GM23338 (cell line): ENCODE measurements around the gene RCAN3. TPM values are rescaled to one million over a fixed set of nuclear protein-coding genes. Genes with fewer than 3 reads are reported as not detected.

ENCODE experiments used
- ATAC-seq: fragments of 200-7000 bp; cut with Tn5 transposase; 3 replicates; pipeline ENCODE4 v1.9.1; 2020
- DNase-seq: peaks from one replicate; pipeline ENCODE4 v3.0.0-alpha.2; 2015; ENCODE audit warnings: low spot score
- H2AFZ ChIP-seq: fragments of 200-600 bp; sonication (generic); 2 replicates; pipeline ENCODE4 v1.8.0; 2016; ENCODE audit warnings: antibody characterized with exemption, mild to moderate bottlenecking, moderate library complexity
- H3F3A ChIP-seq: fragments of 200-600 bp; sonication (generic); replicated peaks from 2 replicates; pipeline ENCODE4 v1.8.0; 2017; ENCODE audit warnings: antibody characterized with exemption, mixed run types, low read depth
- H3K27ac ChIP-seq: fragments of 200-600 bp; sonication (generic); 2 replicates; pipeline ENCODE4 v1.6.1; 2016; ENCODE audit warnings: low read depth
- H3K27me3 ChIP-seq: fragments of 200-600 bp; sonication (generic); 2 replicates; pipeline ENCODE4 v1.8.0; 2016; ENCODE audit warnings: mild to moderate bottlenecking, mixed run types, moderate library complexity; ENCODE audit not compliant: insufficient read depth
- H3K36me3 ChIP-seq: fragments of 200-600 bp; sonication (generic); 2 replicates; pipeline ENCODE4 v1.8.0; 2016; ENCODE audit warnings: mild to moderate bottlenecking; ENCODE audit not compliant: insufficient read depth
- H3K4me1 ChIP-seq: fragments of 200-600 bp; sonication (generic); 2 replicates; pipeline ENCODE4 v1.8.0; 2016; ENCODE audit warnings: mild to moderate bottlenecking, moderate library complexity; ENCODE audit not compliant: insufficient read depth
- H3K4me2 ChIP-seq: fragments of 200-600 bp; sonication (generic); 2 replicates; pipeline ENCODE4 v1.7.1; 2017; ENCODE audit warnings: mixed run types
- H3K4me3 ChIP-seq: fragments of 200-600 bp; sonication (generic); 2 replicates; pipeline ENCODE4 v1.6.1; 2016; ENCODE audit warnings: mixed run types
- H3K79me2 ChIP-seq: fragments of 200-600 bp; sonication (generic); replicated peaks from 2 replicates; pipeline ENCODE4 v1.8.0; 2017; ENCODE audit warnings: mild to moderate bottlenecking; ENCODE audit not compliant: insufficient read depth
- H3K9me2 ChIP-seq: fragments of 200-600 bp; sonication (generic); 2 replicates; pipeline ENCODE4 v1.8.0; 2017; ENCODE audit not compliant: insufficient read depth
- H4K20me1 ChIP-seq: fragments of 200-600 bp; sonication (generic); replicated peaks from 2 replicates; pipeline ENCODE4 v1.8.0; 2017; ENCODE audit warnings: mild to moderate bottlenecking; ENCODE audit not compliant: insufficient read depth
- H3K27ac Mint-ChIP-seq: 2 replicates; pipeline ENCODE4 v1.8.0; 2020; ENCODE audit warnings: inconsistent platforms, mild to moderate bottlenecking, moderate library complexity, mixed read lengths
- H3K27me3 Mint-ChIP-seq: 3 replicates; pipeline ENCODE4 v1.8.0; 2022; ENCODE audit warnings: low read depth, mild to moderate bottlenecking, moderate library complexity, mixed read lengths, inconsistent platforms; ENCODE audit not compliant: insufficient read depth, poor library complexity
- H3K36me3 Mint-ChIP-seq: 3 replicates; pipeline ENCODE4 v1.8.0; 2021; ENCODE audit warnings: low read depth, mild to moderate bottlenecking, inconsistent platforms, moderate library complexity, mixed read lengths
- H3K4me1 Mint-ChIP-seq: 3 replicates; pipeline ENCODE4 v1.8.0; 2020; ENCODE audit warnings: mild to moderate bottlenecking, inconsistent platforms, mixed read lengths
- H3K4me3 Mint-ChIP-seq: 3 replicates; pipeline ENCODE4 v1.8.0; 2021; ENCODE audit warnings: moderate library complexity, mild to moderate bottlenecking, inconsistent platforms, mixed read lengths
- H3K9me3 Mint-ChIP-seq: 3 replicates; pipeline ENCODE4 v1.8.0; 2020; ENCODE audit warnings: moderate library complexity, mild to moderate bottlenecking, inconsistent platforms, mixed read lengths
- EZH2 ChIP-seq: fragments of 200-600 bp; sonication (generic); IDR thresholded peaks from one replicate; pipeline ENCODE4 v1.8.0; 2017; ENCODE audit warnings: antibody characterized with exemption, mild to moderate bottlenecking, low read depth; ENCODE audit not compliant: unreplicated experiment
- EZH2phosphoT487 ChIP-seq: fragments of 200-600 bp; sonication (generic); IDR thresholded peaks from one replicate; pipeline ENCODE4 v1.8.1; 2018; ENCODE audit warnings: antibody characterized with exemption; ENCODE audit not compliant: unreplicated experiment
- JUNB ChIP-seq: IDR thresholded peaks from one replicate; pipeline ENCODE4 v1.6.1; 2016; ENCODE audit warnings: antibody characterized with exemption; ENCODE audit not compliant: unreplicated experiment
- ZNF114 ChIP-seq: fragments of 250-450 bp; sonication (Bioruptor Pico); IDR thresholded peaks from 2 replicates; pipeline ENCODE4 v1.5.0; 2020; ENCODE audit warnings: mild to moderate bottlenecking, moderate library complexity
- ZNF331 ChIP-seq: fragments of 250-450 bp; sonication (Bioruptor Pico); IDR thresholded peaks from 2 replicates; pipeline ENCODE4 v1.5.0; 2020; ENCODE audit warnings: low read depth, mild to moderate bottlenecking, moderate library complexity
- polyA plus RNA-seq: library from polyadenylated mRNA; unstranded; fragments of >200 nt; fragmentation: Nextera tagmentation; extraction: Ambion mirVana; gene quantifications from 2 replicates; pipeline ENCODE4 v1.2.1, GENCODE V29; 2016
- total RNA-seq: library from RNA; depleted of rRNA; stranded (reverse); fragments of >200 nt; shearing (Covaris generic); gene quantifications from 2 replicates; pipeline ENCODE4 v1.2.3, GENCODE V29; 2014
- TF ChIP-seq, protein P1 (sequence below): IDR thresholded peaks from 2 replicates; pipeline ENCODE4 v1.6.1; 2016; ENCODE audit warnings: antibody characterized with exemption
- TF ChIP-seq, protein P2 (sequence below), 2 experiments: fragments of 200-600 bp in 1 of 2; sonication (generic) in 1 of 2; conservative IDR thresholded peaks; 2 replicates each; pipeline versions ENCODE4 v1.5.1 to v1.6.1; 2016 to 2017; ENCODE audit warnings: antibody characterized with exemption in 2 of 2, low read depth in 2 of 2, mild to moderate bottlenecking in 2 of 2, moderate library complexity in 1 of 2
- TF ChIP-seq, protein P3 (sequence below): fragments of 250-450 bp; sonication (Bioruptor Pico); IDR thresholded peaks from 2 replicates; pipeline ENCODE4 v1.5.0; 2020; ENCODE audit warnings: mild to moderate bottlenecking, moderate library complexity
- TF ChIP-seq, protein P4 (sequence below): IDR thresholded peaks from one replicate; pipeline ENCODE4 v1.6.1; 2018; ENCODE audit warnings: antibody characterized with exemption; ENCODE audit not compliant: unreplicated experiment

RCAN3 gene
- total and polyA plus RNA-seq, 2 experiments from 2014 or later, result 8.9 to 11.2 TPM

DNA sequence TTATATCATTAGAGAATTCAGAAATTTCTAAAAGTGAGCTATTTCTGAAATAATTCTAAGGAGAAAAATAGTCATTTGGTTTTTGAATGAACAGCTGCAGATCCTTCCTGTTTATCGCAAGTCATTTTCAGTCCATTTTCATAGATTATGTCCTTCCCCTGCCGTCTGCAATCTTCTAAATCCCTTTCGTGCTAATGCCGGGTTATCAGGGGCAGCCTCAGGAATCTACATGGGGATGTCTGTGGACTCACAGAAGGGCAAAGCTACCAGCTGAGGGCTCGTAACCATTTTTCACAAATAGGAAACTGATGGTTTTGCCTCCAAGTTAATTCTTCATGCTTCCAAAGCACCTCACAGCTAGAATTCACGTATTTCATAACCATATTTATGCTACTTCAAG, 23.0 kb downstream of the RCAN3 start:
- TF ChIP-seq JUNB, result no peak
- no peaks in the 10 kb centered on the region for H3F3A ChIP-seq
- no peak overlapping the region for H3K4me3 ChIP-seq
- H3K4me1 ChIP-seq, result no peaks in the 10 kb centered on the region
- no peaks in the 10 kb centered on the region; the same call in 1 of the 2 replicates for H4K20me1 ChIP-seq
- no peak overlapping the region for H2AFZ ChIP-seq
- Mint-ChIP-seq H3K4me1 (no peaks in the 10 kb centered on the region), H3K4me3 (no peak overlapping the region), H3K27ac (no peak overlapping the region), H3K36me3 (0 out of 3 replicates have a peak, but pooled peaks cover 3% of the 10 kb centered on the region), H3K9me3 (no peaks in the 10 kb centered on the region), H3K27me3 (no peaks in the 10 kb centered on the region)
- no peak overlapping the region for H3K4me2 ChIP-seq
- no peaks in the 10 kb centered on the region for H3K36me3 ChIP-seq
- DNase-seq (no peak), ATAC-seq (no peak)
- no peaks in the 10 kb centered on the region for H3K79me2 ChIP-seq
- H3K27me3 ChIP-seq, result no peaks in the 10 kb centered on the region
- H3K9me2 ChIP-seq, result no peaks in the 10 kb centered on the region
- no peak overlapping the region for H3K27ac ChIP-seq

DNA sequence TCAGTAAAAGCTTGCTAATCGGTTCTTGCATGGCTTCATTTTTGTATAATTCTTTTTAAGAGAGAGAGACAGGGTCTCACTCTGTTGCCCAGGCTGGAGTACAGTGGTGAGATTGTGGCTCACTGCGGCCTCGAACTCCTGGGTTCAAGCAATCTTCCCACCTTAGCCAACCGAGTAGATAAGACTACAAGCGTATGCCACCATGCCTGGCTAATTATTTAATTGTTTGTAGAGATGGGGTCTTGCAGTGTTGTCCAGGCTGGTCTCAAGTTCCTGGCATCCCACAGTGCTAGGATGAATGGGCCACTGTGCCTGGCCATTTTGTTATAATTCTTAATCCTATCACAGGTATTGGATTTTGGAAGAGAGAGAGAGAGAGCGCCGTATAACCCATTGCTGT, 23.4 kb downstream of the RCAN3 start:
- Histone ChIP-seq H2AFZ (no peak overlapping the region), H3F3A (no peaks in the 10 kb centered on the region), H3K4me2 (no peak overlapping the region), H3K9me2 (no peaks in the 10 kb centered on the region), H3K79me2 (no peaks in the 10 kb centered on the region), H3K4me1 (no peaks in the 10 kb centered on the region), H3K36me3 (no peaks in the 10 kb centered on the region), H4K20me1 (no peaks in the 10 kb centered on the region; the same call in 1 of the 2 replicates), H3K4me3 (no peak overlapping the region), H3K27ac (no peak overlapping the region), H3K27me3 (no peaks in the 10 kb centered on the region)
- H3K9me3 Mint-ChIP-seq, result no peaks in the 10 kb centered on the region
- DNase-seq (no peak), ATAC-seq (no peak)
- no peak overlapping the region for H3K27ac Mint-ChIP-seq
- H3K4me1 Mint-ChIP-seq, result no peaks in the 10 kb centered on the region
- 0 out of 3 replicates have a peak, but pooled peaks cover 3% of the 10 kb centered on the region for H3K36me3 Mint-ChIP-seq
- no peak overlapping the region; the same call in 2 of the 3 replicates for H3K4me3 Mint-ChIP-seq
- no peaks in the 10 kb centered on the region for H3K27me3 Mint-ChIP-seq
- TF ChIP-seq JUNB, result no peak
- TF ChIP-seq, protein P1, sequence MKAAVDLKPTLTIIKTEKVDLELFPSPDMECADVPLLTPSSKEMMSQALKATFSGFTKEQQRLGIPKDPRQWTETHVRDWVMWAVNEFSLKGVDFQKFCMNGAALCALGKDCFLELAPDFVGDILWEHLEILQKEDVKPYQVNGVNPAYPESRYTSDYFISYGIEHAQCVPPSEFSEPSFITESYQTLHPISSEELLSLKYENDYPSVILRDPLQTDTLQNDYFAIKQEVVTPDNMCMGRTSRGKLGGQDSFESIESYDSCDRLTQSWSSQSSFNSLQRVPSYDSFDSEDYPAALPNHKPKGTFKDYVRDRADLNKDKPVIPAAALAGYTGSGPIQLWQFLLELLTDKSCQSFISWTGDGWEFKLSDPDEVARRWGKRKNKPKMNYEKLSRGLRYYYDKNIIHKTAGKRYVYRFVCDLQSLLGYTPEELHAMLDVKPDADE, result no peak
- TF ChIP-seq, protein P2, sequence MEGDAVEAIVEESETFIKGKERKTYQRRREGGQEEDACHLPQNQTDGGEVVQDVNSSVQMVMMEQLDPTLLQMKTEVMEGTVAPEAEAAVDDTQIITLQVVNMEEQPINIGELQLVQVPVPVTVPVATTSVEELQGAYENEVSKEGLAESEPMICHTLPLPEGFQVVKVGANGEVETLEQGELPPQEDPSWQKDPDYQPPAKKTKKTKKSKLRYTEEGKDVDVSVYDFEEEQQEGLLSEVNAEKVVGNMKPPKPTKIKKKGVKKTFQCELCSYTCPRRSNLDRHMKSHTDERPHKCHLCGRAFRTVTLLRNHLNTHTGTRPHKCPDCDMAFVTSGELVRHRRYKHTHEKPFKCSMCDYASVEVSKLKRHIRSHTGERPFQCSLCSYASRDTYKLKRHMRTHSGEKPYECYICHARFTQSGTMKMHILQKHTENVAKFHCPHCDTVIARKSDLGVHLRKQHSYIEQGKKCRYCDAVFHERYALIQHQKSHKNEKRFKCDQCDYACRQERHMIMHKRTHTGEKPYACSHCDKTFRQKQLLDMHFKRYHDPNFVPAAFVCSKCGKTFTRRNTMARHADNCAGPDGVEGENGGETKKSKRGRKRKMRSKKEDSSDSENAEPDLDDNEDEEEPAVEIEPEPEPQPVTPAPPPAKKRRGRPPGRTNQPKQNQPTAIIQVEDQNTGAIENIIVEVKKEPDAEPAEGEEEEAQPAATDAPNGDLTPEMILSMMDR (conservative IDR thresholded peaks at IDR 0.05; ENCODE audit: low read depth in 2 of 2), result no peak
- TF ChIP-seq ZNF114 (CRISPR knock-in tag), result no peak
- TF ChIP-seq, protein P3, sequence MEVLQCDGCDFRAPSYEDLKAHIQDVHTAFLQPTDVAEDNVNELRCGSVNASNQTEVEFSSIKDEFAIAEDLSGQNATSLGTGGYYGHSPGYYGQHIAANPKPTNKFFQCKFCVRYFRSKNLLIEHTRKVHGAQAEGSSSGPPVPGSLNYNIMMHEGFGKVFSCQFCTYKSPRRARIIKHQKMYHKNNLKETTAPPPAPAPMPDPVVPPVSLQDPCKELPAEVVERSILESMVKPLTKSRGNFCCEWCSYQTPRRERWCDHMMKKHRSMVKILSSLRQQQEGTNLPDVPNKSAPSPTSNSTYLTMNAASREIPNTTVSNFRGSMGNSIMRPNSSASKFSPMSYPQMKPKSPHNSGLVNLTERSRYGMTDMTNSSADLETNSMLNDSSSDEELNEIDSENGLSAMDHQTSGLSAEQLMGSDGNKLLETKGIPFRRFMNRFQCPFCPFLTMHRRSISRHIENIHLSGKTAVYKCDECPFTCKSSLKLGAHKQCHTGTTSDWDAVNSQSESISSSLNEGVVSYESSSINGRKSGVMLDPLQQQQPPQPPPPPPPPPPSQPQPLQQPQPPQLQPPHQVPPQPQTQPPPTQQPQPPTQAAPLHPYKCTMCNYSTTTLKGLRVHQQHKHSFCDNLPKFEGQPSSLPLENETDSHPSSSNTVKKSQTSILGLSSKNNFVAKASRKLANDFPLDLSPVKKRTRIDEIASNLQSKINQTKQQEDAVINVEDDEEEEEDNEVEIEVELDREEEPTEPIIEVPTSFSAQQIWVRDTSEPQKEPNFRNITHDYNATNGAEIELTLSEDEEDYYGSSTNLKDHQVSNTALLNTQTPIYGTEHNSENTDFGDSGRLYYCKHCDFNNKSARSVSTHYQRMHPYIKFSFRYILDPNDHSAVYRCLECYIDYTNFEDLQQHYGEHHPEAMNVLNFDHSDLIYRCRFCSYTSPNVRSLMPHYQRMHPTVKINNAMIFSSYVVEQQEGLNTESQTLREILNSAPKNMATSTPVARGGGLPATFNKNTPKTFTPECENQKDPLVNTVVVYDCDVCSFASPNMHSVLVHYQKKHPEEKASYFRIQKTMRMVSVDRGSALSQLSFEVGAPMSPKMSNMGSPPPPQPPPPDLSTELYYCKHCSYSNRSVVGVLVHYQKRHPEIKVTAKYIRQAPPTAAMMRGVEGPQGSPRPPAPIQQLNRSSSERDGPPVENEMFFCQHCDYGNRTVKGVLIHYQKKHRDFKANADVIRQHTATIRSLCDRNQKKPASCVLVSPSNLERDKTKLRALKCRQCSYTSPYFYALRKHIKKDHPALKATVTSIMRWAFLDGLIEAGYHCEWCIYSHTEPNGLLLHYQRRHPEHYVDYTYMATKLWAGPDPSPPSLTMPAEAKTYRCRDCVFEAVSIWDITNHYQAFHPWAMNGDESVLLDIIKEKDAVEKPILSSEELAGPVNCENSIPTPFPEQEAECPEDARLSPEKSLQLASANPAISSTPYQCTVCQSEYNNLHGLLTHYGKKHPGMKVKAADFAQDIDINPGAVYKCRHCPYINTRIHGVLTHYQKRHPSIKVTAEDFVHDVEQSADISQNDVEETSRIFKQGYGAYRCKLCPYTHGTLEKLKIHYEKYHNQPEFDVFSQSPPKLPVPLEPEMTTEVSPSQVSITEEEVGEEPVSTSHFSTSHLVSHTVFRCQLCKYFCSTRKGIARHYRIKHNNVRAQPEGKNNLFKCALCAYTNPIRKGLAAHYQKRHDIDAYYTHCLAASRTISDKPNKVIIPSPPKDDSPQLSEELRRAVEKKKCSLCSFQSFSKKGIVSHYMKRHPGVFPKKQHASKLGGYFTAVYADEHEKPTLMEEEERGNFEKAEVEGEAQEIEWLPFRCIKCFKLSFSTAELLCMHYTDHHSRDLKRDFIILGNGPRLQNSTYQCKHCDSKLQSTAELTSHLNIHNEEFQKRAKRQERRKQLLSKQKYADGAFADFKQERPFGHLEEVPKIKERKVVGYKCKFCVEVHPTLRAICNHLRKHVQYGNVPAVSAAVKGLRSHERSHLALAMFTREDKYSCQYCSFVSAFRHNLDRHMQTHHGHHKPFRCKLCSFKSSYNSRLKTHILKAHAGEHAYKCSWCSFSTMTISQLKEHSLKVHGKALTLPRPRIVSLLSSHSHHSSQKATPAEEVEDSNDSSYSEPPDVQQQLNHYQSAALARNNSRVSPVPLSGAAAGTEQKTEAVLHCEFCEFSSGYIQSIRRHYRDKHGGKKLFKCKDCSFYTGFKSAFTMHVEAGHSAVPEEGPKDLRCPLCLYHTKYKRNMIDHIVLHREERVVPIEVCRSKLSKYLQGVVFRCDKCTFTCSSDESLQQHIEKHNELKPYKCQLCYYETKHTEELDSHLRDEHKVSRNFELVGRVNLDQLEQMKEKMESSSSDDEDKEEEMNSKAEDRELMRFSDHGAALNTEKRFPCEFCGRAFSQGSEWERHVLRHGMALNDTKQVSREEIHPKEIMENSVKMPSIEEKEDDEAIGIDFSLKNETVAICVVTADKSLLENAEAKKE, result no peak
- TF ChIP-seq, protein P4, sequence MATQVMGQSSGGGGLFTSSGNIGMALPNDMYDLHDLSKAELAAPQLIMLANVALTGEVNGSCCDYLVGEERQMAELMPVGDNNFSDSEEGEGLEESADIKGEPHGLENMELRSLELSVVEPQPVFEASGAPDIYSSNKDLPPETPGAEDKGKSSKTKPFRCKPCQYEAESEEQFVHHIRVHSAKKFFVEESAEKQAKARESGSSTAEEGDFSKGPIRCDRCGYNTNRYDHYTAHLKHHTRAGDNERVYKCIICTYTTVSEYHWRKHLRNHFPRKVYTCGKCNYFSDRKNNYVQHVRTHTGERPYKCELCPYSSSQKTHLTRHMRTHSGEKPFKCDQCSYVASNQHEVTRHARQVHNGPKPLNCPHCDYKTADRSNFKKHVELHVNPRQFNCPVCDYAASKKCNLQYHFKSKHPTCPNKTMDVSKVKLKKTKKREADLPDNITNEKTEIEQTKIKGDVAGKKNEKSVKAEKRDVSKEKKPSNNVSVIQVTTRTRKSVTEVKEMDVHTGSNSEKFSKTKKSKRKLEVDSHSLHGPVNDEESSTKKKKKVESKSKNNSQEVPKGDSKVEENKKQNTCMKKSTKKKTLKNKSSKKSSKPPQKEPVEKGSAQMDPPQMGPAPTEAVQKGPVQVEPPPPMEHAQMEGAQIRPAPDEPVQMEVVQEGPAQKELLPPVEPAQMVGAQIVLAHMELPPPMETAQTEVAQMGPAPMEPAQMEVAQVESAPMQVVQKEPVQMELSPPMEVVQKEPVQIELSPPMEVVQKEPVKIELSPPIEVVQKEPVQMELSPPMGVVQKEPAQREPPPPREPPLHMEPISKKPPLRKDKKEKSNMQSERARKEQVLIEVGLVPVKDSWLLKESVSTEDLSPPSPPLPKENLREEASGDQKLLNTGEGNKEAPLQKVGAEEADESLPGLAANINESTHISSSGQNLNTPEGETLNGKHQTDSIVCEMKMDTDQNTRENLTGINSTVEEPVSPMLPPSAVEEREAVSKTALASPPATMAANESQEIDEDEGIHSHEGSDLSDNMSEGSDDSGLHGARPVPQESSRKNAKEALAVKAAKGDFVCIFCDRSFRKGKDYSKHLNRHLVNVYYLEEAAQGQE, result no peak
- no peak for TF ChIP-seq ZNF331 (CRISPR knock-in tag)
- no peak for TF ChIP-seq EZH2
- TF ChIP-seq EZH2phosphoT487, result no peak
